Cortex of kidney (tissue), 1 donor: ENCODE results near the gene ARMC6.
"Not testable (repeated sequence)": the region's sequence is repeated elsewhere in the genome, so short reads cannot be mapped to it uniquely, and the experiment has no call there.

Source experiments
- DNase-seq: peaks from one replicate; lab custom pipeline; 2025; lab: John Stamatoyannopoulos, UW

The ARMC6 gene

DNA sequence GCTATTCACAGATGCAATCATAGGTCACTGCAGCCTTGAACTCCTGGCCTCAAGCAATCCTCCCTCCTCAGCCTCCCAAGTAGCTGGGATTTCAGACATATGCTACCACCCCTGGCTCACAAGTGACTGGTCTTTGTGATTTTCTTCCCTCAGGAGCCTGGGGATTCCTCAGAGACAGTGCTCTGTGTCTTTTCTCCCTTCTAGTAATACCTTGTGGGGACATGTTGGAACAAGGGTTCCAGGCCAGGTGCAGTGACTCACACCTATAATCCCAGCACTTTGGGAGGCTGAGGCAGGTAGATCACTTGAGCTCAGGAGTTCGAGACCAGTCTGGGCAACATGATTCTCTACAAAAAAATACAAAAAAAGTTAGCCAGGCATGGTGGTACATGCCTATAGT lies 10.0 kb upstream of the ARMC6 start:
- not testable (repeated sequence) for DNase-seq

DNA sequence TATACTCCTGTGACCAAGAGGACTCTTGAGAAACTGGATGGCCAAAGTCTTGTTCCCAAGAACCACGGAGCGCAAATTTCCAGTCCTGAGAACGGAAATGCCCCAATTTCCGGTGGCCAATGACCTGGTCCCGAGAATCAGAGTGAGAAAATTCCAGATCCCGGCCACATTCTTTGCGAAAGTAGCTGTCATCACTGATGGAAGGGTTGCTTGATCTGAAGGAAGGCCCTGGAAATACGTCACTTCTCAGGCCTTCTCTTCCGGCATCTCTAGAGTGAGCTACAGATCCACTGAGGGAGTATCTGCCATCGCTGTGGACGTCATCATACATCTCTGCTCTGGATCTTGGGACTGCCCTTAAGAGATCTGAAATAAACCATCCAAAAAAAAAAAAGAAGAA lies 7.5 kb upstream of the ARMC6 start:
- DNase-seq, result no peak

DNA sequence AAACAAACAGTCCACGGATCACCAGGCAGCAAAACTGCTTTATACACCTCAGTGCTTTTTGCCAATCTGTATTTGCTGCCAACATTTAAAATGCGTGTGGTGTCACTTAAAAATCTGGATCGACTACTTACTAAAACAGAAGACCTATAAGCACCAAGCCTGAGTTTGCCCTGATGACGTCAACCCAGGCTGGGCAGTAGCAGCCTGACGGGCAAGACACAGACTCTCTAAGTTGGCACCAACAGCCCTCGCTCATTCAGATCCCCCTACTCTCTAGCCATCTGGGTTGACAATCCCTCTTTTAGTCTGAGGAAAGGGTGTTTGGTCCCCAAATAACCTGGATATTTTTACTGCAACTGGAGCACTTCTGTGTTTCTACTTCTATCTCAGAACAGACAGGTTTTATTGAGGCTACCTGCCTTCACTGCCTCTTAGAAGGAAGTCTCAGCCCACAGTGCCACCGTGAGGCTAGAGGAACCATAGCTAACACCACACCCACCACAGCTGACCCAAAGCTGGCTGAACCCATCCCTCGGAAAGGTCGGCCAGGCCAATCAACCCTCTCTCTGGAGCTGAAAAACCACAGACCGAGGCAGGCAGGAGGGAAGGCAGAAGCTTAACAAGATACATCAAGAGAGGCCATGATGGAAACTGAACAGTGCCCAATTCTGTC lies 7.0 kb upstream of the ARMC6 start:
- DNase-seq, result no peak

DNA sequence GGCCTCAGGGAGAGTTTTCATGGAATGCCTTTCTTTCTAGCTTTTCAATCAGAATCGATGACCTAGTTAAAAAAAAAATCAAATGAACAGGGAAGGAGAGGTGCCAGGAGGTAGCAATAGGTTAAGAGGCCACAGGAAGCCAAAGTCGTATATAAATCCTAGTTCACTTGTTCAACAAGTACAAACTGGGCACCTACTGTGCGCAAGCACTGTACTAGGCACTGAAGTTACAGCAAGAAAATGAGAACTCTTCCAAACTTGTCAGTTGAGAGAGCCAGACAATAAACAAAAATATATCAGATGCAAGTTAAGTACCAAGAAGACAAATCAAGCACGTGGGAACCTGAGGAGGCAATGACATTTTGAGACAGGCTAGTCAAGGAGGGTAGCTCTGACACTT lies 6.2 kb upstream of the ARMC6 start:
- DNase-seq, result no peak

DNA sequence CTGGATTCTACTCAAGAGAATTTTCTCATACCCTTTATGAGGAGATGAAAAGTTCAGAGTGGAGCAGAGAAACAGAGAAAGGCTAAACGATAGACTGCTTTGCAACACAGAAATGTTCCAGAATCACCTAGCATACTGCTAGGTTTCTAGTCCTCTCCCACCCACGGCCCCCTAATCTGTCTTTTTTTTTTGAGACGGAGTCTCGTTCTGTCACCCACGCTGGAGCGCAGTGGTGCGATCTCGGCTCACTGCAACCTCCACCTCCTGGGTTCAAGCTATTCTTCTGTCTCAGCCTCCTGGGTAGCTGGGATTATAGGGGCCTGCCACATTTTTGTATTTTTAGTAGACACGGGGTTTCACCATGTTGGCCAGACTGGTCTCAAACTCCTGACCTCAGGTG lies 4.9 kb upstream of the ARMC6 start:
- no peak for DNase-seq

DNA sequence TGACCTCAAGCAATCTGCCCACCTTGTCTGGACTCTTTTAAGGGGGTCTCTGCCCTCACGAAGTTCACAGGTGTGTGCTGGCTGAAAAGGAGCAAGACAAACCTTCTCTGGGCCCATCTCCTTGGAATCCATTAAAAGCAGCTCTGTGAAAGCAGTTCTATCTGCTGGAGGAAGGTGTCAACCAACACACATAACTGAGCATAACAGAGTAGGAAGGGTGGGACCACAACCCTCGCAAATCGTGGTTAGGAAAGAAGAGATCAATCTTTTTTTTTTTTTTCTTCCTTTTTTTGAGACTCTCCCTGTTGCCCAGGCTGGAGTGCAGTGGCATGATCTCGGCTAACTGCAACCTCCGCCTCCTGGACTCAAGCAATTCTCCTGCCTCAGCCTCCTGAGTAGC lies 1.5 kb upstream of the ARMC6 start:
- DNase-seq, result no peak

DNA sequence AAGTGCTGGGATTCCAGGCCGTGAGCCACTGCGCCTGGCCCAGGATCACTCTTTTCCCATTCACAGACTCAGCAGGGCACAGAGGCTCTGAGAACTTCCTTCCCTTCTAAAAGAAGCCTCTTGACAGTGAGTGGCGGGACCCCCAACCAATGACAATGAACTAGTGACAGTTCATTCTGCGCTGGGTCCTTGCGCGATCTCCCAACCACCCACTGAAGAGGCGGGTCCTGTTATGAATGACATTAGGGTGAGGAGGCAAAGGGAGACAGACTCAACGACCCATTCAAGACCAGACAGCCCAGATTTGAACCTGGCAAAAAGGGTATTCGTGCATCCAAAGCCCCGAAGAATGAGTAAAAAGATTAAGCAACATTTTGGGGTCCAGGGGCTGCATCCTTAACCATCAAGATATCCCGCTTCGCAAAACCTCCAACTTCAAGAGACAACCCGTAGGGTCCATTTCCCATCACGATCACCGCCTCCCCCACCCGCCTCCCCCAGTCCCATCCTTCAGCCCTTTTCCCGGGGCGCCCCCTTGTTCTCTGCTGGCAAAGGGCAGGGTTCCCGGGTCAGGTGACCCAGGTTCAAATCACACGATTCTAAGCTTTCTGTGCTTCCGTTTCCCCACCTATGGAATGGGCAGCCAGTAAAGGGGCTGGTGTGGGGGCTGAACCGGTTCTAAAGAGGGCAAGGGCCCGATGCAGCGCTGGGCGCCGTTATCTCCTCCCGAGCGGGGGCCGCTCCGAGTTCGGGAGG lies 805 bp upstream of the ARMC6 start:
- no peak for DNase-seq

DNA sequence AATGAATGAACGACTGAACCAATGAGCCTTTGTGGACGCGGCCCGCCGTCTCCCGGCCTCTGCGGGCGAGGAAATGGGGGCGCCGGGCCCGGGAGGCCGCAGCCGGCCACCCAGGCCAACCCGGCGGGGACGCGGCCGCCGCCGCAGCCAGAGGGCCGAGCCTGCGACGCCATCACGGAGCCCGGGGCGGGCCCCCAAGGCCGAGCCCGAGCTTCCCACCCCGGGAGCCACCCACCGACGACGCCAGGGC lies 302 bp upstream of the ARMC6 start:
- DNase-seq, result no peak

DNA sequence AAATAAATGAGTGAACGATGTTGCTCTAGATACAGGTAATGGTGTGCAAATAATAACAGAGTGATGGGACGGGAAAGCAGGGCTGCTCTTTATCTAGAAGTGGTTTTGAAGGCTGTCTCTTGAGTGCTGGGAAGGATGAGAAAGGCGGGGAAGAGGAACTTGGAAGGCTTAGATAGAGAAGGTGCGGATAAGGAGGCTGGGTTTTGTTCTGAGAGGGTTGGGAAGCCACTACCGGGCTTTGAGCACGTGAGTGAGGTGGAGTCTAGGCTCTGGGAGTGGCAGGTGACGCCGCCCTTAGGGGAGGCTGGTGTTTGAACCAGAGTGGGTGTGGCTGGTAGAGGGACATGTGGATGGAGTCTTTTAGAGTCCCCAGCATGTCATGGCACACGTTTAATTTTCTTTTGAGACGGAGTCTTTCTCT lies 811 bp downstream of the ARMC6 start:
- DNase-seq, result no peak

DNA sequence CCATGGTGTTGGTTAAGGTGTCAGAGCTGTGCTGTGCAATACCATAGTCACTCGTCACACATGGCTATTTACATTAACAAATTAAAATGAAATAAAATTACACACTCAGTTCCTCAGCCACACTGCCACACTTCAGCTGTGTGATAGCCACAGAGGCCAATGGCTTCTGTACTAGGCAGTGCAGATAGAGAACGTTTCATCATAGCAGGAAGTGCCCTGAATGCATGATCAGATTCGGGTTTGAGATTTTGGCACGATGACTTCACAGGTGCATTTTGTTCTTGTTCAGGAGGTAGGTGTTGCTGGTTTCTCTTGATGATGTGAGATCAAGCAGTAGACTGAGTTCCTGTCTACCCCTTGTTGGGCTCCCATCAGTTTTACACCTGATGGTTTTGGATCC lies 6.5 kb downstream of the ARMC6 start:
- no peak for DNase-seq

DNA sequence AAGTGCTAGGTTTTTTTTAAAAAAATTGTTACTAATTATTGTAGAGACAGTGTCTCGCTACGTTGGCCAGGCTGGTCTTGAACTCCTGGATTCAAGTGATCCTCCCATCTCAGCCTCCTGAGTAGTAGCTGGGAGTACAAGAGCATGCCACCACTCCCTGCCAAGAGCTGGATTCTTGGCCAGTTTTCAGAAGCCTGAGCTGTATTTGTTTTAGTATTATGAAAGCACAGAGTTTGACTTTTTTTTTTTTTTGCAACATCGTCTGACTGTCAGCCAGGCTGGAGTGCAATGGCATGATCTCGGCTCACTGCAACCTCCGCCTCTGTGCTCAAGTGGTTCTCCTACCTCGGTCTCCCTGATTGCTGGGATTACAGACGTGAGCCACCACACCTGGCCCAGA lies 7.0 kb downstream of the ARMC6 start:
- no peak for DNase-seq

DNA sequence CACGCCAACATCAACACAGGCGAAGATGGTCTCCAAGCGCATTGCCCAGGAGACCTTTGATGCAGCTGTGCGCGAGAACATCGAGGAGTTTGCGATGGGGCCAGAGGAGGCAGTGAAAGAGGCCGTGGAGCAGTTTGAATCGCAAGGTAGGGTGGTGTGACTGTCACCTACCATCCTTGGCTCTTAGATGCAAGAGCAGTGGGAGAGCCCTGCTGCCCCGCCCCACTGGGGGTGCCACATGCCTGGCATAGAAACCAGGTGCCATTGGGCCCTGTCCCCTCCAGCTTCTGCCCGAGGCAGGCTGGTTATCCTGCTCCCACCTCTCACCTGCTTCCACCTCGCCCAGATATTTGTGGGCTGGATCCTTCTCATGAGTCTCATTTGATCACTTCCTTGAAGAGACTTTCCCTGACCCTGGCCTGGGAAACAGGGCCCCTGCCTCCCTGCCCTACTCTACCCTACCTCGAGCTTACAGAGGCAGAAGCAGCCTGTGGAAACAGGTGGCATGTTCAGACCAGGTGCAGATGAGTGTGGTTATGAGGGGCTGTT lies 9.4 kb downstream of the ARMC6 start:
- no peak for DNase-seq

DNA sequence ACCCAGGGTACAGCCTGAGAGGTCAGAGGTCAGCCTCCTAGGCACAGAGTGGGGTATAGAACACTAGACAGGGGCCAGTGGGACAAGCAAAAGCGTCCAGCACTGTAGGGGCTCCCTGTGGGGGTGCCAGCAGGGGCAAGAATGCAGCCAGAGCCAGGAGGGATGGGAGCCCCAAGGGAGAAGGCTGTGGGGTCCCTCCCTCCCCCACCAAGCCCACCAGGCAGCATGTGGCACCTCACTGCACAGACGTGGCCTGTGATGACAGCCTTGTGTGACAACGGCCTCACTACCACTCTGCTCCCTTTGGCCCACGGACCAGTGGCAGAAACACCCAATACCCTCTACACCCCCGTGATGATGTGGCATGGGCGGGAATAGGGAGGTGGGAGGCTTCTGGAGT lies 10.1 kb downstream of the ARMC6 start:
- no peak for DNase-seq

DNA sequence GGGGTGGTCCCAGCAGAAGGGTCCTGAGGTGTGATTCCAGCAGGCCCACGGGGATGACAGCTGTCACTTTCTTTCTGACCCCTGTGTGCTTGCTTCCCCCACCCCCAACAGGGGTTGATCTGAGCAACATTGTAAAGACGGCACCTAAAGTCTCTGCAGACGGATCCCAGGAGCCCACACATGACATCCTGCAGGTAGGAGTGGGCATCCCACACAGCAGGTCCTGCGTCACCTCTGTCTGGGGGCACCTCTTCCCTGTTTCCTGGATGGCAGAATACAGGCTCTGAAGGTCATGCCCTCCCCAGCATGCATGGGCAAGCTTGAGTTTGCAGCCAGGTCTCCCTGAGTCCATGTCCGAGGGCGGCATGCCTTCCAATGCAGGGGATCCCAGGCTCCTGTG lies 10.5 kb downstream of the ARMC6 start:
- DNase-seq, result no peak

DNA sequence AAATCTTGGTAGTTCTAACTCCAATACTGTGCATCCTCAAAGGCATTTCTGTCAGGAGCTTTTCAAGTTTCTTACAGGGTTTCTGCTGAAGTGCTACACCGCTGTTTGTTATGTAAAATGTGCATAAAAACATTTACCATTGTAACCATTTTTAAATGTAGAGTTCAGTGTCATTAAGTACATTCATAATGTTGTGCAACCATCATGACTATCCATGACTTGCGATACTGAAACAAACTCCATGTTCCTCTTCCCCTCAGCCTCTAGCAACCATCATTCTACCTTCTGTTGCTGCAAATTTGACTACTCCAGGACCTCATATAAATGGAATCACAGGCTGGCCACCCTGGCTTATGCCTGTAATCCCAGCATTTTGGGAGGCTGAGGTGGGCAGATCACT lies 16.0 kb downstream of the ARMC6 start:
- no peak for DNase-seq

DNA sequence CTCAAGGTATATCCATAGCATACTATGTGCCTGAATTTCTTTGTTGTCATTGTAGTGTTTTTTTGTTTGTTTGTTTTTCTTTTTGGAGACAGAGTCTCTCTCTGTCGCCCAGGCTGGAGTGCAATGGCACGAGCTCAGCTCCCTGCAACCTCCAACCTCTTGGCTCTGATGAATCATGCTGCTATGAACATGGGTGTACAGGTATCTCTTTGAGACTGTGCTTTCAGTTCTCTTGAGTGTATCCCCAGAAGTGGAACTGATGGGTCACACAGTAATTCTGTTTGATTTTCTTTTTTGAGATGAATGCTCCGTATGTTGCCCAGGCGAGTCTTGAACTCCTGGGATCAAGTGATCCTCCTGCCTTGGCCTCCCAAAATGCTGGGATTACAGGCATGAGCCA lies 16.7 kb downstream of the ARMC6 start:
- DNase-seq, result no peak

DNA sequence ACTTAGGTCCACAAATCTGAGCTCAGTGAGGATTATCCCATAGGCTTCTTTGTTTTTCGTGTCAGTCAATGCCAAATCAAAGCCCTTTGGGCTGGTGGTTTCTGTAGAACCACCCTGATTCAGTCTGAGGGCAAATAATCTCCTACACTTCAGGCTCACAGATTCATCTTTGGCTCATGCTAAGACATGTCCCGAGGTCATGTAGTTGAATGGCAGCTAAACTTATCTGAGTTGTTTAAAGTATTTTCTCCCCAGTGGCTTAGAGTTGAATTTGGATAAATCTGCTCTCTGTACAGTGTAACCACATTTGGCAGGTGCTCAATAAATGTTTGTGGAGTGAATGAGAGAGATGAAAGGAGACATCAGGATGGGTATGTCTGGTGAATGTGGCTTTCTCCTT lies 17.3 kb downstream of the ARMC6 start:
- no peak for DNase-seq

DNA sequence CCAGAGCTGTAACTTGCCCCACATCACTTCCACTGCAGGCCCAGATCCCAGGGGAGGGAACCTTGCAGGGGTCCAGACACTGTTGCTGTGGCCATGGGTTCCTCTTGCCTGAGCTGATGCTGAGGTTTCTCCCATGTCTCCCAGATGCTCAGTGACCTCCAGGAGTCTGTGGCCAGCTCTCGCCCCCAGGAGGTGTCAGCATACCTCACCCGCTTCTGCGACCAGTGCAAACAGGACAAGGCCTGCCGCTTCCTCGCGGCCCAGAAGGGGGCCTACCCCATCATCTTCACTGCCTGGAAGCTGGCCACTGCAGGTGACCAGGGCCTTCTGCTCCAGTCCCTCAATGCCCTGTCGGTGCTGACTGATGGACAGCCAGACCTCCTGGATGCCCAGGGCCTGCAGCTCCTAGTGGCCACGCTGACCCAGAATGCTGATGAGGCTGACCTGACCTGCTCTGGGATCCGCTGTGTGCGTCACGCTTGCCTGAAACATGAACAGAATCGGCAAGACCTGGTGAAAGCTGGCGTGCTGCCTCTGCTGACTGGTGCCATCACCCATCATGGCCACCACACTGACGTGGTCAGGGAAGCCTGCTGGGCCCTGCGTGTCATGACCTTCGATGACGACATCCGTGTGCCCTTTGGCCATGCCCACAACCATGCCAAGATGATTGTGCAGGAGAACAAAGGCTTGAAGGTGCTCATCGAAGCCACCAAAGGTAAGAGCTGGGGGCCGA lies 18.2 kb downstream of the ARMC6 start:
- DNase-seq, result no peak

DNA sequence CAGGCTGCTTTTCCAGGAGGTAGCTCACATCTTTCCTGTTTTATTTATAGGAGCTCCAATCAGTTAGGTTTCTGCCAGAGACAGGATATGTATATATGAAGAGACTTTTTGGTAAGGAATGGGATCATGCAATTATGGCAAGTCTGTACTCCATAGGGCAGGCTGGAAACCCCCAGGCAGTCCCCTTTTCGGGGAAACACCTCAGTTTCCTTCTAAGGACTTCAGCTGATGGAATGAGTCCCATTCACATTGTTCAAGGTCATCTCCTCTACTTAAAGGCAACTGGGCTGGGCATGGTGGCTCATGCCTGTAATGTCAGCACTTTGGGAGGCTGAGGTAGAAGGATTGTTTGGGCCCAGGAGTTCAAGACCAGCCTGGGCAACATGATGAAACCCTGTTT lies 19.5 kb downstream of the ARMC6 start:
- no peak for DNase-seq

DNA sequence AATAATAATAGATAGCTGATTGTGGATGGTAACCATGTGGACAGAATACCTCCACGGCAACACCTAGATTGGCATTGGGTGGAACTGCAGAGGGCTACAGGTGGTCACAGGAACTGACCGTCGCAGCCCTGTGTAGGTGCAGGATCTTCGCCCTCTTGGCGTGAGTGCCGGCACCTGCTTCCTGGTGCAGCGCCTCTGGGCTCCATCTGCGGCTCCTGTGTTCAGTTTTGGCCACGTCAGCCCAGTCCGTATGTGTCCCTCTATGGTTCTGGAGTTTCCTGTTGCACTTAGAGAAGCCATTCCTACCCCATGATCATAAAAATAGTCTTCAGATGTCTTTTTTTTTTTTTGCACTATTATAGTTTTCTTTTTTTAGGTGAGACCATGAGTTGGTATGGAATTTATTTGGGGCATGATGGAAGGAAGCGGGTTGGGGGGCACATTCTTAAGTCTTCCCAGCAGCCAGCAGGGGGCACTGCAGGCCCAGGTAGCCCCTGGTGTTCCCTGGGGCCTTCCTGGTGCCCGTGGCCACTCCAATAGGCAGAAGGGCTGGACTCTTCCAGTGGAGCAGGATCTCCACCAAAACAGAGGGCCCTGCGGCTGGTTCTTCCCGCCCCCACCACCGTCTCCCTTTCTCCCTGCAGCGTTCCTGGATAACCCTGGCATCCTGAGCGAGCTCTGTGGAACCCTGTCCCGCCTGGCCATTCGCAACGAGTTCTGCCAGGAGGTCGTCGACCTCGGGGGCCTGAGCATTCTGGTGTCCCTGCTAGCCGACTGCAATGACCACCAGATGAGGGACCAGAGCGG lies 20.3 kb downstream of the ARMC6 start:
- DNase-seq, result no peak

DNA sequence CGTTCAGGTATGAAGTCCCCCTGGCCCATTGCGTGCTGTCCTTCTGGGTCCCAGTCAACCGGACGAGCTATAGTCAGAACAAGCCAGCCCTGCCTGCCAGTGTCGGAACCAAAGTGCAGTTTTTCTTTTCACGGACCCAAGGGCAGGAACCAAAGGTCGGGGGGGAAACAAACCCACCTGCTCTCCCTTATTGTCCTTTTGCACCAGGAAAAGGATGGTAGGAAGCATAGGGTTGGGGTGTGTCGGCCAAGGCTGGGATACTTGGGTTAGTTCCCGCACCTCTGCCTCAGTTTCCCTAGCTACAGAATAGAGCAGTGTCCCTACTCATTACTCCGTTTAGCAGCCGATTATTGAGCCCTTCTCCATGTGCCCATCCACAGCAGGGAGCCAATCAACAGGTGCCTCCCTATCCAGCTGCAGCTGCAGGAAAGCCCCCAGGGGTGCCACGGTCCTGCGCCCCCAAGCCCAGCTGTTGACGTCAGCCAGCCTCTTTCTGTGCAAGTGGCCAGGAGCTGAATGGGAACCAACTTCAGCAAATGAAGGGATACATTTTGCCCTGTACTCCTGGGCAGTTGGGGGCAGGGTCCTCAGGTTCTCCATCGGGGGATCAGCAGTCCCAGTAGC lies 21.0 kb downstream of the ARMC6 start:
- no peak for DNase-seq

DNA sequence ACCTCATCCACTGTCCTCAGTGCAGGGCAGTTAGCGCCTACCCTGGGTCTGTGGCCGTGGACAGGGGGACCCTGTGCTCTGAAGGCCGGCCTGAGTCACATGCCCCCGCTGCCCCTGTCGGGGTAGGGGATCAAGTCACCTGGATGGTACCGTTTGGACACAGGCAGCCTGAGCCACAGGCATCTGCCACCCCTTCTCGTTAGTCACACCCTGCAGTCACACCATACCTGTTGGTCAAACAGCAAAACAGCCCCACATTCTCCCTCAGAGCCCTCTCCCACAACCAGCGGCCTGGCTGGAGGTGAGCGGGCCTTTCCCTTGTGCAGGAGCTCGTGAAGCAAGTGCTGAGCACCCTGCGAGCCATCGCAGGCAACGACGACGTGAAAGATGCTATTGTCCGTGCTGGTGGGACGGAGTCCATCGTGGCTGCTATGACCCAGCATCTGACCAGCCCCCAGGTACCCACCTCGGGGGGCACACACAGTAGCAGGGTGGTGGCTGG lies 21.6 kb downstream of the ARMC6 start:
- DNase-seq, result no peak
